Right cardiac atrium (tissue), 5 donors: ENCODE data around the gene MYL12A. TPM values are rescaled to one million over a fixed set of nuclear protein-coding genes. Genes with fewer than 3 reads are reported as not detected.
A peak's percentile ranks its signal among the peaks of the same experiment; 100 is the strongest.

Experiments
- ATAC-seq, 2 donors: fragments of 200-7000 bp; cut with Tn5 transposase; one replicate each; pipeline versions ENCODE4 v1.8.0 to v1.9.1; 2020; ENCODE audit warnings: moderate library complexity in 2 of 2, mild to moderate bottlenecking in 1 of 2
- DNase-seq, 3 donors: peaks; one replicate each; pipeline ENCODE4 v3.0.0-alpha.2; 2020
- H3K27ac ChIP-seq: one replicate; pipeline ENCODE4 v1.5.1; 2013; ENCODE audit warnings: mild to moderate bottlenecking, low read length, control low read depth, moderate library complexity
- H3K27me3 ChIP-seq: one replicate; pipeline ENCODE4 v1.6.1; 2013; ENCODE audit not compliant: control insufficient read depth, insufficient read depth
- H3K4me1 ChIP-seq: one replicate; pipeline ENCODE4 v1.6.1; 2013; ENCODE audit warnings: low read length; ENCODE audit not compliant: control insufficient read depth, insufficient read depth
- H3K4me3 ChIP-seq: one replicate; pipeline ENCODE4 v1.5.1; 2013; ENCODE audit warnings: low read length, control low read depth
- H3K9me3 ChIP-seq: one replicate; pipeline ENCODE4 v1.6.1; 2013; ENCODE audit warnings: low read length; ENCODE audit not compliant: control insufficient read depth
- WGBS: extraction: QIAGEN DNeasy Blood & Tissue Kit; methylation state at CpG from one replicate; pipeline ENCODE4 v1.1.7; 2013; 5-methylcytosine and 5-hydroxymethylcytosine counted together
- intact Hi-C, 4 donors: fragments of 100-400 bp; cut with DNase I; formaldehyde crosslinking; loops; one replicate each; pipeline versions ENCODE4 v1.11.0 to v1.14.0; 2022 to 2023
- polyA plus RNA-seq: library from polyadenylated mRNA; stranded (reverse); fragments of 200-250 nt; gene quantifications from one replicate; pipeline ENCODE4 v1.2.3, GENCODE V29; 2013
- total RNA-seq, 4 donors: library from RNA; stranded (reverse); fragmentation: NEBNext Ultra II Directional; extraction: Animal tissue kit (Norgen Biotek cat#: 25700); gene quantifications; one replicate each; pipeline ENCODE4 v1.2.1, GENCODE V29; 2021
- donor health status: healthy with polysubstance abuse.
- donor health status: DM: no; HTN: yes; CAD: no.
- donor health status: DM: no; HTN: no; CAD: no.
- donor health status: DM: no; HTN: yes; CAD: no; lungs with severe emphysema.
- donor health status: DM: yes; HTN: yes; CAD: no.

Gene MYL12A
- total and polyA plus RNA-seq, 5 donors: 493 to 1,833 (median 795) TPM

DNA sequence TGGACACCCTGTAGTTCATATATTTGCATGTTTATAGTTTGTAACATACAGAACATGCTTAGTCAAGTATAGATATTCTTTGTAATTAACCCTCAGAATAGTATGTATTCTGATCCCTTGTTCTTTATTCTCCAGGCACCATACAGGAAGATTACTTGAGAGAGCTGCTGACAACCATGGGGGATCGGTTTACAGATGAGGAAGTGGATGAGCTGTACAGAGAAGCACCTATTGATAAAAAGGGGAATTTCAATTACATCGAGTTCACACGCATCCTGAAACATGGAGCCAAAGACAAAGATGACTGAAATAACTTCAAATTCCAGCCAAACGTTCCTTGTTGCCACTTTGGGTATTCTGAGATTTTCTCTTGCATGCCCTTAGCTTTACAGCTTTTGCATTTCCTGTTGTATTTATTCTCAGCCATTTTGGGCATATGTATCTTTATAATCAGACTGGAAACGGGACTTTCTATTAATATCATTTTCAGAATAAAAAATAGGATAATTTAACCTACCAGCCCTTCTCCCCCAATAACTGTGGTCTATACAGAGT is 8.1 kb downstream of the MYL12A start:
- DNase-seq (no peak), ATAC-seq (no peak)
- H3K27ac ChIP-seq: peak overlapping the region; percentile 75
- no peaks in the 10 kb centered on the region for H3K27me3 ChIP-seq
- intact Hi-C loops: no loop called here
- H3K4me1 ChIP-seq: no peaks in the 10 kb centered on the region
- H3K4me3 ChIP-seq: peak overlapping the region; percentile 26
- 36% methylated on average over 5 of the region's 5 CpGs for WGBS
- H3K9me3 ChIP-seq: no peaks in the 10 kb centered on the region

DNA sequence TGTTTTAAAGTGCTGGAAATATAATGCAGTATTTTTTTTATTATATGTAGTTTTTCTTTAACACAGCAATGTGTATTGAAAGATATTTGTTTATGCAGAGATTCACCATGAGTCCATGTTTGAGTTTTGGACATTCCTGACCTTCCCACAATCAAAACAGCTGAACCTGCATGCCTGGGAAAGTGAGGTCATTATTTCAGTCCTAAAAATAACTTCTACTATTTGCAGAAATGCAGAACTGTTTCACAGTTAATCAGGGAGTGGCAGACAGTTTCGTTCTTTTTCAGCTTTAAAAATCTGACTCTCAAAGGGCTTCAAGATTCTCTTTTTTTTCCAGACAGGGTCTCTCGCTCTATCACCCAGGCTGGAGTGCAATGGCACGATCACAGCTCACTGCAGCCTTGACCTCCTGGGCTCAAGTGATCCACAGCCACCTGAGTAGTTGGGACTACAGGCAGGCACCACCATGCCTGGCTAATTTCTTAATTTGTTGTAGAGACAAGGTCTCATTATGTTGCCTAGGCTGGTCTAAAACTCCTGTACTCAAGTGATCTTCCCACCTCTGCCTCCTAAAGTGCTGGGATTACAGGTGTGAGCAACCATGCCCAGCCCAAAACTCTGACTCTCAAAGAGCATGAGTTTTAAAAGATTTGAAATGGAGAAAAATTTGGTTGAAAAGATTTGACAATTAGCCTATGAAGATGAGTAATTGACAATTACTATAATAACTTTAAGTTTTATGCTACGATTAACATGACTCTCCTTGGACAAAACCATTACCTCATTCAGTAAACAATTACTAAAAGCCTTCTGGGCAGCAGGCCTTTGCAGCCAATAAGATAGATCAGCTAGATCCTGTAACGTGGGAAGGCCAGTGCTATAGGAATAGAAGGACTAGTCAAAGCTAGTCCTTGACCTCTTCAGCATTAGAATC is 9.4 kb downstream of the MYL12A start:
- ATAC-seq (no peak), DNase-seq (peak in 1 of 3 donors; percentile 28)
- WGBS: 44% methylated on average over 5 of the region's 5 CpGs
- Histone ChIP-seq H3K27me3 (no peaks in the 10 kb centered on the region), H3K9me3 (no peaks in the 10 kb centered on the region), H3K4me1 (no peaks in the 10 kb centered on the region), H3K4me3 (no peak overlapping the region), H3K27ac (peak overlapping the region; percentile 47)
- intact Hi-C loops: no loop called here

DNA sequence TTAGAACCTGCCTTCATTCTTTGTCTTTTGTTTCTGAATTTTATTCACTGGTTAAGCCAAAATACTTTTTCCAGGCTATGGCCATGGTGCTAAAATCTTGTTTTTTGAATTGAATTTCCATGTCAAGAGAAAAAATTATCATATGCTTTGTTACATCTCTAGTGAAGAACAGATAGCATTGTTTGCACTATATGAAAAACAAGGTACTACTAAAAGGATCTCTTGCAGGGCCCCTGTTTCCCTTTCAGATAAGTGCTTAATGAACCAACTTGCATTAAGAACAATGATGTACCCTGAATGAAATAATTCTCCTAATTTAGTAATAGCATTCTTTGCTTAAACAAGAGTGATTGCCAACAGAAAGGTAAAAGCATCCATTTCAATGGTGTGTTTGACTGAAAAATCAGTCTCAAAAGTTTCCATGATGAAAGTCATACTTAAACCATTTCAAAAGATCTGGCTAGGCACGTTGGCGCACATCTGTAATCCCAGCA is 10.1 kb downstream of the MYL12A start:
- no peaks in the 10 kb centered on the region for H3K9me3 ChIP-seq
- peak overlapping the region; percentile 20 for H3K27ac ChIP-seq
- intact Hi-C loops: no loop called here
- ATAC-seq: no peak
- 81% methylated on average over 2 of the region's 2 CpGs for WGBS
- DNase-seq: no peak
- no peaks in the 10 kb centered on the region for H3K27me3 ChIP-seq
- H3K4me3 ChIP-seq: no peak overlapping the region
- no peaks in the 10 kb centered on the region for H3K4me1 ChIP-seq

DNA sequence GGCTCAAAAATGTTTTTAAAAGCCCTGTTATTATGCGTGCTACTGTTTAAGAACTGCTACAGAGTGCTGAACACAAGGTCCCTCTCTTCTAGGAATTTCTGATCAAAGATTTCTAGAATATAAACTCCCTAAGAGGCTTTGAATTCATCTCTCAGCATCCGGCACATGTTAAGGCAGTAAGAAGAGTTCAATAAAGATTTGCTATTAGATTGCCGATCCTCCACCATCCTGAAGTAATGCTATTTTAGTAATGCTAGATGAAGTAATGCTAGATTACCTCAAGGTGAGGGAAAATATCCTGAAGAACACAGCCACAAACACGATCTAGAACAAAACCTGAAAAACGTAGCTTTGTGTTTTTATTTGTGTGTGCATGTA is 13.4 kb downstream of the MYL12A start:
- WGBS: 26% methylated on average over 5 of the region's 5 CpGs
- DNase-seq (no peak), ATAC-seq (no peak)
- Histone ChIP-seq H3K4me3 (peak overlapping the region; percentile 69), H3K27me3 (no peaks in the 10 kb centered on the region), H3K27ac (peak overlapping the region; percentile 92), H3K9me3 (no peaks in the 10 kb centered on the region), H3K4me1 (peaks cover 9% of the 10 kb centered on the region)
- intact Hi-C loops: no loop called here

DNA sequence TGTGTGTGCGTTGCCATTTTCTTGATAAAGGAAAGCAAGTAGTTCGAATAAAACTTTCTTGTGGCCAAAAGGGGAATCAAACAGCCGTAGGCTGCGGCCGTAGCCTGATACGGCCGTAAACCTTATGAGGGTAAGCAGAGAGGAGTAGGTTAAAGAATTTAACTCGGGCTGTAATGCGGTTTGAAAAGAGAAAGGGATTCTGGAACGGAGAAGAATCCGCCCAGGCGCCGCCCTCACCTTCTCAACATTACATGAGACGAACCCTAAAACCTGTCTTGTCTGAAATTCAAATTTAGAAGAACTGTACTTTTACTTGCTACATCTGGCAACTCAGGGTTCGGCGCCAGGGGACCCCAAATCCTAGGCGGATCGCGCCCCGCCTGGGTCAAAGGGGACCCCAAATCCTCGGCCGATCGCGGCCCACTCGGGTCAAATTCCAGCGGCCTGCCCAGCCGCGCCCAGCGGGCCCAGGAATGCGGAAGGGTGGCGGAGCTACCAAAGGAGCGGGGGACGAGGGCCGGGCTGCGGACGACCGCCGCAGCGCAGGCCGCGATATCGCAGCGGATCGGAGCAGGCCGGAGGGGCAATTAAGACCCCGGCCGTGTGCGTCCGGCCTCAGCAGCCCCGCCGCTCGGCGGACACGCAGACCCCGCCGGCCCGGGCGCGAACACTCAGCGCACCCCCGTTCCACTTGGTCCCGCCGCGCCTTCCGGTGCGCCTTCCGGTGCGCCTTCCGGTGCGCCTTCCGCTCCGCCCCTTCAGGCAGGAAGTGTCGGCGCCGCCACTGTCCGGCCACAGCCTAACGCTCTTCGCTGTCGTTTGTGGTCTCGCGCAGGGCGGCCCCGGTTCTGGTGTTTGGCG is 14.0 kb downstream of the MYL12A start, which contains the start of gene MYL12B:
Gene MYL12B (plus strand): TSS at position 761 of the 861 bp plus-strand sequence. CDS start 10,766 bp downstream, outside the sequence.
- ATAC-seq: peak; percentile 94 to 95
- H3K27ac ChIP-seq: peak within 1 kb of the TSS; percentile 92

DNA sequence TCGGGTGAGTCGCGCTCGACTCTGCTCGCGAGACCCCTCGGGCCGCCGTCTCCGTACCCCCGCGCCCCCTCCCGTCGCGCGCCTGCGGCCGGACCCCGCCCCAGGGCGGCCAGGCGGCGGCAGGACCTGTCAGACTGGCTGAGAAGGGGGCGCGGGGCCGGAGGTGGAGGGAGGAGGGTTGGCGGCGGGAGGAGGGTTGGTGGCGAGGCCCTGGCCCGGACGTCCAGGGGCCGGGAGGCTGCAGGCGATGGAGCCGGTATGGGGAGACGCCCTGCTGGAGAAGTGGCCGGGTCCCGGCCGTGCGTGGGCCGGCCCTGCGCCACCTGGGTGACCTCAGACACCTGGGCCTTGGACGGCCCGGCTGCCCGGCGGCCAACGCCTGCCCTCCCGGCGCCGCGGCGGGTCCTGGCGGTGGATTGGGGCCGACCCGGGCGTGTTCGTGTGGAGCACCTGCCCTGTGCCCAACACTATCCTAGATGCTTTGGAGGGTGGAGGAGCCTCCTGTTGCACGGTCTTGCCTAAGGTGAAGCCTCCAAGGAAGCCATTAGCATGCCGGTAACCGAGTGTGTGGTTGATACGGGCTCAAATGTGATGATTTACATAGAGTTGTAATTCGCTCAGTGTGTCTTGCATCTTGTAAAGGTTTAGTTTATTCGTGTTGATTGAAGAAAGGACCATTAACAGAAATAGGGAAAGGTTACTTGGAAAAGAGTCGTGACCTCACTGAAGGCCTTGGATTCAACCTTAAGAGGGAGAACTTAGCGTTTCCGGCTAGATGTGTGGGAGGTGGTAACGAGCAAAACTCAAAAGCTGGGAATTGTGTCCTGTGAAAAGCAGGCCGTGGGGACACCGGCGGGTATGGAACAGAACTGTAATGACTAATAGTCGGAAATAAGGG is 14.9 kb downstream of the MYL12A start:
- WGBS: under 1% methylated on average over 69 of the region's 69 CpGs
- peak in 2 of 3 donors; percentile 67 to 71 for DNase-seq
- H3K27ac ChIP-seq: peak overlapping the region; percentile 92
- no peaks in the 10 kb centered on the region for H3K27me3 ChIP-seq
- H3K4me1 ChIP-seq: peaks cover 13% of the 10 kb centered on the region
- intact Hi-C loops: no loop called here
- peak overlapping the region; percentile 69 for H3K4me3 ChIP-seq
- H3K9me3 ChIP-seq: no peaks in the 10 kb centered on the region
- ATAC-seq: peak; percentile 31 to 71

More for the DNA sequence above, 14.0 kb downstream of the MYL12A start, which contains the start of gene MYL12B:
- Histone ChIP-seq H3K9me3 (no peaks in the 10 kb centered on the region), H3K27me3 (no peaks in the 10 kb centered on the region), H3K4me1 (peaks cover 13% of the 10 kb centered on the region), H3K4me3 (peak within 1 kb of the TSS; percentile 69)
- intact Hi-C loops: no loop called here
- DNase-seq: peak; percentile 84 to 94 (median 93)
- WGBS: under 1% methylated on average over 84 of the region's 84 CpGs

DNA sequence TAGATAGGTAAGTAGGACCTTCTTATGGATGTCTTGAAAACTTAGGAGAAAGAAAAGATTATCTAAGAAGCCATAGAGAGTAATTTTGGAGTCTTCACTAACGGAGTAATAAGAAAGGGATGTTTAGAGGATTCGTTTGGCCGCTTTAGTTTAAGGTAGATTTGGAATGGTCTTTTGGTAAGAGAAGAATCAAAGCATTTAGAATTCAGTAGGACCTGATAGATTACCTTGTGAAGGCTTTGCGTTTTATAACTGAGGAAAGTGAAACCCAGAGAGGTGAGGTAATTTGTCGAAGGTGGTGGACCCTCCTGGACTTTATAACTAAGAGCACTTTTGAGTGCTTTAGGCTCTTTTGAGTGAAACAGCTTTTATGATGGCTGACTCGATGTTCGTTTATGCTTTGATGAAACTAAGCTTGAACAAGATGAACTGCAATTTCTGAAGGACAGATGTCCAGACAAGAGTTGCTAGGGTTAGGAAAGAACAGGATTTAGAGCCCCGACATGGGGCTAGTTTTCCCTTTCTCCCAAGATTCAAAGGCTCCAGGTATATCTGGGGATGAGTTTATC is 15.6 kb downstream of the MYL12A start:
- peak overlapping the region; percentile 92 for H3K27ac ChIP-seq
- no peak for DNase-seq
- H3K27me3 ChIP-seq: no peaks in the 10 kb centered on the region
- H3K4me1 ChIP-seq: peaks cover 13% of the 10 kb centered on the region
- H3K9me3 ChIP-seq: no peaks in the 10 kb centered on the region
- intact Hi-C loops: no loop called here
- WGBS: 23% methylated on average over 8 of the region's 8 CpGs
- ATAC-seq: no peak
- peak overlapping the region; percentile 69 for H3K4me3 ChIP-seq

DNA sequence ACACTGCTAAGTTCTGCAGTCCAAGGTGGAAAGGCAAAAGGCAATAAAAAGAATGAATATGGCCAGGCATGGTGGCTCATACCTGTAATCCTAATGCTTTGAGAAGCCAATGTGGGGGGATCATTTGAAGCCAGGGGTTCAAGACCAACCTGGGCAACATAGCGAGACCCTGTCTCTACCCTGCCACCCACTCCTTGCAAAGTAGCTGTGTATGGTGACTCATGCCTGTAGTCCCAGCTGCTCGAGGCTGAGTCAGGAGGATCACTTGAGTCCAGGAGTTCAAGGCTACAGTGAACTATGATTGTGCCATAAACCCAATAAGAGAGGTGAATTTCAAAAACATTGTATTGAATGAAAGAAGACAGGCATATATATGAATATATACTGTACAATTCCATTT is 16.8 kb downstream of the MYL12A start:
- no peaks in the 10 kb centered on the region for H3K27me3 ChIP-seq
- intact Hi-C loops: no loop called here
- 70% methylated on average over 2 of the region's 2 CpGs for WGBS
- no peak overlapping the region for H3K4me3 ChIP-seq
- no peaks in the 10 kb centered on the region for H3K9me3 ChIP-seq
- H3K4me1 ChIP-seq: peaks cover 16% of the 10 kb centered on the region
- ATAC-seq (no peak), DNase-seq (no peak)
- H3K27ac ChIP-seq: no peak overlapping the region

DNA sequence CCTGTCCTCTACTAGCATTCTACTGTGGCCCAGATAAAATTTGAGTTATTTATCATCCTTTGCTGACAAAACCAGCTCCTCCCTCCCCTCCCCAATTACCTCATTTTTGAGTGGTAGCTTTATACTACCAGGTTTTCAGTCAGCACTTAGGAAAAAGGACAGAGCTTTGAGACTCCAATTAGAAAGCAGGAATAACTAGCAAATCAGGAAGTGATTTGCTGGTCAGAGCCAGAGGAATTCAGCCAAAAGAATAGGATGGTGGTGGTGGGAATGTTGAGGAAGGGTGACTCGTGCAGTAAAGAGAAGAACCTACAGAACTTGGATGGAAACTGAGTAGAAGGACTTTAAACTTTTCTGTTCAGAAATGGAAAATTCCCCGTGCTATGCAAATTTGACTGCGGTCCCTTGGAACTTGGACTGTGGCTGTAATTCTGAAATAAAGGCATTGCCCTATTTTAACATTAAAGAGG is 18.0 kb downstream of the MYL12A start:
- peaks cover 16% of the 10 kb centered on the region for H3K4me1 ChIP-seq
- H3K9me3 ChIP-seq: no peaks in the 10 kb centered on the region
- DNase-seq (no peak), ATAC-seq (no peak)
- 61% methylated on average over 3 of the region's 3 CpGs for whole genome bisulfite sequencing
- no peak overlapping the region for H3K4me3 ChIP-seq
- no peaks in the 10 kb centered on the region for H3K27me3 ChIP-seq
- intact Hi-C loops: no loop called here
- no peak overlapping the region for H3K27ac ChIP-seq
